HG03066 (cell line): Measurements from ENCODE around the gene TPO.
"Not testable (repeated sequence)": the region's sequence is repeated elsewhere in the genome, so short reads cannot be mapped to it uniquely, and the experiment has no call there.

Source experiments
- ATAC-seq: cut with Tn5 transposase; IDR thresholded peaks from one replicate; pipeline ENCODE4 v1.9.1; 2021; ENCODE audit warnings: low read depth; ENCODE audit not compliant: unreplicated experiment

The TPO gene

DNA sequence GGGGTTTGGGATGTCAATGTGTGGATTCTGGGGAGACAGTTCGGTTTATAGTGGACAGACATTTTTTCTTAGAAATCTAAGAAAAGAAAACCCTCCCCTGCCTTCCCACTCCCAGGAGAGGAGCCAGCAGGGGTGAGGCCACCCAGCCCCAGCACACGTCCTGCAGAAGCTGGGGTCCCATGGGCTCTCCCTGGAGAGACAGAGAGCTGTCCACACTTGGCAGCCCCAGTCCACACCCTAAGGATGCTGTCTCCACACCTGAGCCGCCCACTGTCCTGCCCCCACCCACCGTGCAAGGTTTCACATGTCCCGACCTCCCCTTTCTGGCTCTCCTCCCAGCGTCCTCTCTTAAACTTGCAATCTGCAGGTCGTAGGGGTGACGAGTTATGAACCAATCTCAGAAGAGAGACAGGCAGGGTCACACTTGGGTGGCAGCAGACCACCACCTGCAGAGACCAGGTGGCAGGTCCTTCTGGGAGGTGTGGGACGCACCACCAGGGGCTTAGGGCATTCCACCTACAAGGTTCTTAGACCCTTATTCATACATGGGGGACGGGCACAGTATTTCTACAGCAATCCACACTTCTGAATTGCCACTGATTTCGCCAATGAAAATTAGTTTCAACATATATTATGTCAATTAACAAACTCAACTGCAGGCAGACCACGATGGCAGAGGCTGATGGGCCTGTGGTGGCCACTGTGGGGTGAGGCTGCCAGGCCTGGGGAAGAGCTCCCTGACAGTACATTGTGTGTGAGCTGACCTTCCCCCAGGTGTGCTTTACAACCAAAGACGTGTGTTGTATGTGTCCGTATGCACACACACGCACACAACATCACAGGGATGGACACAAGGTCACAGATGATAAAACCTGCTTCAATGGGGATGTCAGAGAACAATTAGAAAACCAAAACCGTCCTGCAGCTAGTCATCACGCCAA is 158.5 kb downstream of the TPO start:
- ATAC-seq, result no peak

DNA sequence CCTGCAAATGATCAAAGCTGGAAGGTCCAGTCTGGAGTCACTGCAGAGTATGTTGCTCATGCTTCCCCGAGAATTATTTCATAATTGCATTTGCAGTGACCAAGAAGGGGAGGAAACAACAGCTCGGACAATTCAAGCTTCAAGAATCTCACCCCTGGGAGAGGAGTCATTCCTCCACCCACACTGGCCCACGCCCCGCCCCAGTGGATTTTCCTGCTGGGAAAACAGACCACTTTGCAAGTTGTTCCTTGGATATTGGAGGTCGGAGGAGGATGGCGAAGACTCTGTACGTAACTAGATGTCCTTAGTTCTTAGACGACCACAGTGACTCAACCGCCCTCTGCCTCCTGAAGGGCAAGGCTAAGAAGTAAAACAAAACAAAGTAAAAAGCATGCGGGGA is 159.4 kb downstream of the TPO start:
- ATAC-seq, result no peak

DNA sequence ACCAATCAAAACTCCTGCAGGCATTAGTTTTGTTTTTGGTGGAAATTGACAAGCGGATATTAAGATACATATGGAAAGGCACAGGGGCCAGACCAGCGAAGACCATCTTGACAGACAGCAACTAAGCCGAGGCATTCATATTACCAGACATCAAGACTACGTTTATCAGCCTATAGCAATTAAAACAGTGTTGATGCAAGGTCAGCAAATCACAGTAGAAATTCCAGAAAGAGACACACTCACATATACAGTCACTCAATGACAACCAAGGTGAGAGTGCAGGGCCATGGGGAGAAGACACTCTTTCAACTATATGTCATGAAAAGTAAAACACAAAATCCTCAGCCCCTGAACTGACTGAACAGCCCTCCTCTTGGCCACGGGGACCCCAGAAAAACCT is 164.6 kb downstream of the TPO start:
- ATAC-seq, result no peak

DNA sequence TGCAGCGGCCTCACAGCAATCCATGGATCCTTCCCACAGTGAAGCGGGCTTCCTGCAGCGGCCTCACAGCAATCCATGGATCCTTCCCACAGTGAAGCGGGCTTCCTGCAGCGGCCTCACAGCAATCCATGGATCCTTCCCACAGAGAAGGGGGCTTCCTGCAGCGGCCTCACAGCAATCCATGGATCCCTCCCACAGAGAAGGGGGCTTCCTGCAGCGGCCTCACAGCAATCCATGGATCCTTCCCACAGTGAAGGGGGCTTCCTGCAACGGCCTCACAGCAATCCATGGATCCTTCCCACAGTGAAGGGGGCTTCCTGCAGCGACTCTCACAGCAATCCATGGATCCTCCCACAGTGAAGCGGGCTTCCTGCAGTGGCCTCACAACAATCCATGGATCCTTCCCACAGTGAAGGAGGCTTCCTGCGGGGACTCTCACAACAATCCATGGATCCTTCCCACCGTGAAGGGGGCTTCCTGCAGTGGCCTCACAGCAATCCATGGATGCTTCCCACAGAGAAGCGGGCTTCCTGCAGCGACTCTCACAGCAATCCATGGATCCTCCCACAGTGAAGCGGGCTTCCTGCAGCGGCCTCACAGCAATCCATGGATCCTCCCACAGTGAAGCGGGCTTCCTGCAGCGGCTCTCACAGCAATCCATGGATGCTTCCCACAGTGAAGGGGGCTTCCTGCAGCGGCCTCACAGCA is 168.1 kb downstream of the TPO start:
- ATAC-seq, result not testable (repeated sequence)

DNA sequence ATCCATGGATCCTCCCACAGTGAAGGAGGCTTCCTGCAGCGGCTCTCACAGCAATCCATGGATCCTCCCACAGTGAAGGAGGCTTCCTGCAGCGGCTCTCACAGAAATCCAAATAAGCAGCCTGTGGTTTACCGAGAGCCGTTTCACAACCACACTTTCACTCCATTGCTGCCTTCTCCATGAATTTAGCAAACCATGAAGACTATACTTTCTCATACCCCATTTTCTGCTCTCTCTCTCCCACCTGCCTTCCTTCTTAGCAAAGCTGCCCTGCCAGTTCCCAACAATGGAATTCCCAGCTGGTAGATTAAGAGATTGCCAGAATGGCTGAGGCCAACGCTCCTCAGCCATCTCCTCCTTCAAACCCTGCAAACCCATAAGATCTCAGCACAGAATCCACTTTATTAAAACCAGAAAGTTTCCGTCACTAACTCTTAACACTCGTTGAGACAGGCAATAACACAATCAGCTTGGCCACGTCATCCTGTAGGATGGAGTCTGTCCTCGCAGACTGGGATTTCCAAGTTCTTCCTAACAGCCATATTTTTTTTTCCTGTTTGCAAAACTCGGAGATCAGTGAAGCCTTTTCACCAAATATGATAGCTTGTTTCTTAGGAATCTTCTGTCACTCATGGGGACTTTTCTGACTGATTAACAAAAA is 168.8 kb downstream of the TPO start:
- ATAC-seq, result no peak

DNA sequence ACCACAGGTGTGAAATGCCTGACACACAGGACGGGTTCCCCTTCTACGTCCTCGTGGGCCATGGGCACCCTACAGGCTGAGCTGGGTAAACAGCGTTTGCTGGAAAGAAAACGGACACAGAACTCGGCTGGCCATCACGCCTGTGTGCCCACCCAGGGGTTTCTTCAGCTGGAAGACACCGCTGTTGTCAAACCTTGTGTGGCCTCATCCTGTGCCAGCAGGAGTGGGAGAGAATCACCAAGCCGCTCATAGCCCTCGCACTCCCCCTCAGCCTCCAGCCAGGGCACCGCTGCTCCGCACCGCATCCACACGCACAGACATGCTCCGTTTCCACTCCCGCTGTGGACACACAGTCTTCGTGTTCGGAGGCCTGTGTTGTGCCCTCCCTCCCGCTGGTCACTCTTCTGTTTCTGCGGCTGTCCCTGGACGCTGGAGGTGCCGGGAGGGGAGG is 169.7 kb downstream of the TPO start:
- ATAC-seq, result no peak

DNA sequence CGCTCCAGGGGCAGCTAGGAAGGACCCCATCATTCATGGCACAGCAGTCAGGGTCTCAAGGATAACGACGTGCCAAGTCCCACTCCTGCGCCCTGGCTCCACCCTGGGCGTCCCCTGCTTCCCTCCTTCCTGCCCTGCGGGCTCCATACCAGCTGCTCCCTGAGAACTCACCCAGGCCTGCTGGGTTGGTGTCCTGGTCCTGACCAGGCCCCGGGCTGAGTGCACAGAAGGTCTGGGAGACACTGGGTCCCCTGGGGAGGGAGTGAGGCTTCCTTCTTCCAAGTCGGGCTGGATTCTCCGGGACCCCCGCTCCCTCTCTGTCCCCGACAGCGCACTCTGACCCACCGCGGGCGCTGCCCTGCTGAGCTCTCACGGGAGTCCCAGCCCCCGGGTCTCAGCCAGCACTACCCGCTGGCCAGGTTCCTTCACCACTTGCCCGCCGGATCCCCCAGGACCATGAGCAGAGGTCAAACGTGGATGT is 170.8 kb downstream of the TPO start:
- ATAC-seq, result no peak

DNA sequence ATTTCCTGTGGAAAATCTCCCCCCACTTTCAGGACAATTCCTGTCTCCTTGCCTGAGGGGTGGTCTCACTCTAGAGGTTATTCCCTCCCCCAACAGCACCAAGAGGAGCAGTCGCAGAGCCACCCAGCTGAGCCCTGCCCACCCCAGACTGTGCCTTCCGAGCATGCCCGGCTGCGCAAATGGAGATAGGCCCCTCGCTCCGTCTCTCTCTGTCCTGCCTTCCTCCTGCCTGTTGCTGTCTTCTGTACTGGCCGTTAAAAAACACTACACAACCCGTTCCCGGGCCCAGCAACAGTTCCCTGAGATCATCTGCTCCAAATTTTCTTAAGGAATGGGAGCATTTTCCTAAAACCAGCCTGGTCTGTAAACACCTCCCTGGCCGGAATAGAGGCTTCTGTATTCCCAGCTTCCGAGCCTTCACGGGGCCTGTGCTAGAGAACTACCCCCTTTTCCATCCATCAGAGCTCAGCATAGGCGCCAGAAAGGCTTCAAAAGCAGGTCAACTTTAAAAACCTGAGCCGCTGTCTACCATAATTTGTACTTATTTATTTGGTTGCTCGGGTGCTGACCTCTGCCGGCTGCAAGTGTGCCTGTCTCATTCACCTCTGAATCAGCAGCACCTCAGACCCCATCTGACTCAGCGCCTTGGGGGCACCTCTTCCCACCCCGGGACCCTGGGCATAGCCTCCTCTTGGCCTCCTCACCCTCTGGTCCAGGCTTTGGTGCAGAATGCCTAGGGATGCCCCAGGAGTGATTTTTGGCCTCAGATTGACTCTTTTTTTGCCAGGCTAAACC is 171.6 kb downstream of the TPO start:
- ATAC-seq, result no peak

DNA sequence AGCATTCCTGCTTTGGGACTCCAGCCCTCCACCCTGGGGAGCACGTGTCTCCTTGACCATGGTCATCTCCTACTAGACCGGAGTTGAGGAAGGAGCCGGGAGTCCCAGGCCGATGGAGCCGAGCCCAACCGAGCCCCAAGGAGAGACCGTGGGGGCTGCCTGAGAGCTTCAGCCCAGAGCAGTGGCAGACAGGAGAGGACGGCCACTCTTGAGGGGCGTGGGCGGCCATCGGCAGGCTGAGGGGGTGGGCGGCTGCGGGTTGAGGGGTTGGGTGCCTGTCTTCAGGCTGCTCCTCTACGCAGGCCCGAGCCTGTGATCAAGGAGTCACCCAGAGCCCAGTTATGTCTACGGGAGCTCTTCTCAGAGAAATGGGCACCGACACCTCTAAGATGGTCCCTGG is 172.4 kb downstream of the TPO start:
- no peak for ATAC-seq

DNA sequence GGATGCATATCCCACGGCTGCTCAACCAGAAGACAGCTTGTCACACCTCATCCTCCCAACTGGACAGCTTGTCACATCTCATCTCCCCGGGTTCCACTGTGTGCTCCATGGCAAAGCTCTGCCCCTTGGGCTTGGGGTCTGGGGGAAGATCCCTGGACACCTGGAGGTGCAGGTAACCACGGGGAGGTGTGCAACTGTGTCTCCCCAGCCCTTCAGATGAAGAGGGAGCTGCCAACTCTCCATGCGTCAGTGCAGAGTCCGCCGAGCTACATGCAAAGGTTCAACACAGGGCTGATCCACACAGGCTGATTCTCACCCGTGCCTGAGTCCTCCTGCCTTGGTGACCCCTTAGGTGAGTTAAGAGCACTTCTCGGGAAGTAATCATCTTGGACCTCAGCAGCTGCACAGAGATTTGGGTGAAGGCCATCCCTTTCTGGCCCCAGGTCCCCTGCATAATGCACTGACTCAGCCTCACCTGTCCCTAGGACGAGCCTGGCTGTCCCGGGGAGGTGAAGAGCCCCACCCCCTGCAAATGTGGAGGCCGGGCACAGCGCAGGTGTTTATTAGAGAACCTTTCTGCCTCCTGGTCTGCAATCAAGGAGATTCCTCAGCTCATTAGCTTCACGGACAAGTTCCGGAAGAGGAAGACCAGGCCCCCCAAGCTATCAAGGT is 173.1 kb downstream of the TPO start:
- no peak for ATAC-seq

DNA sequence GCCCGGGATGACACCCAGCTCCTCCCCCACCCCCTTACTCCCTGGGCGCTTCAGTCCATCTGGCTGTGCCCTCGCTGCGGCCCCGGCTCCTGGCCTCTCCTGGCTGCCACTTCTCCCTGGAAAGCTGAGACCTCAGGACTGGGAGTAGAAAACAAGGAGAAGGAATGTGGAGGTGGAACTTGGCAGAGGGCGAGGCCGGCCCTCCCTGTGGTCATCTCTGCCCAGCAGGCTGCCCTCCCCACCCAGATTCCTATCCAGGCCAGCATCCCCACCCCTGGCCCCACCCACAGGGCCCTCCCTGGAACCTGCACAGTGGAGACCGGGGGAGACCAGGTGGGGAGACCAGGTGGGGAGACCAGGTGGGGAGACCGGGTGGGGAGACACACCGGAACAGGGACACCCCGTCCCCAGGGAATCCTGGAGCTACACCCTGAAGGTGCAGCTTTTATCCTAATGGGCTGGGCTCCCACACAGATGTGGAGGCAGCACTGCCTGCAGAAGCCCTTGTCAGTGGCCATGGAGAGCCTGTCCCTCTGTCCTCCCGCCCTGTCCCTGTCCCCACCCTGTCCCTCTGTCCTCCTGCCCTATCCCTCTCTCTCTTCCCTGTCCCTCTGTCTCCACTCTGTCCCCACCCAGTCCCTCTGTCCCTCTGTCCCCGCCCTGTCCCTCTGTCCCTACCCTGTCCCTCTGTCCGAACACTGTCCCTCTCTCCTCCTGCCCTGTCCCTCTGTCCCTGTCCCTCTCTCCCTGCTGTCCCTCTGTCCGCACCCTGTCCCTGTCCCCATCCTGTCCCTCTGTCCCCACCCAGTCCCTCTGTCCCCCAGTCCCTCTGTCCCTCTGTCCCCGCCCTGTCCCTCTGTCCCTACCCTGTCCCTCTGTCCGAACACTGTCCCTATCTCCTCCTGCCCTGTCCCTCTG is 173.9 kb downstream of the TPO start:
- no peak for ATAC-seq

DNA sequence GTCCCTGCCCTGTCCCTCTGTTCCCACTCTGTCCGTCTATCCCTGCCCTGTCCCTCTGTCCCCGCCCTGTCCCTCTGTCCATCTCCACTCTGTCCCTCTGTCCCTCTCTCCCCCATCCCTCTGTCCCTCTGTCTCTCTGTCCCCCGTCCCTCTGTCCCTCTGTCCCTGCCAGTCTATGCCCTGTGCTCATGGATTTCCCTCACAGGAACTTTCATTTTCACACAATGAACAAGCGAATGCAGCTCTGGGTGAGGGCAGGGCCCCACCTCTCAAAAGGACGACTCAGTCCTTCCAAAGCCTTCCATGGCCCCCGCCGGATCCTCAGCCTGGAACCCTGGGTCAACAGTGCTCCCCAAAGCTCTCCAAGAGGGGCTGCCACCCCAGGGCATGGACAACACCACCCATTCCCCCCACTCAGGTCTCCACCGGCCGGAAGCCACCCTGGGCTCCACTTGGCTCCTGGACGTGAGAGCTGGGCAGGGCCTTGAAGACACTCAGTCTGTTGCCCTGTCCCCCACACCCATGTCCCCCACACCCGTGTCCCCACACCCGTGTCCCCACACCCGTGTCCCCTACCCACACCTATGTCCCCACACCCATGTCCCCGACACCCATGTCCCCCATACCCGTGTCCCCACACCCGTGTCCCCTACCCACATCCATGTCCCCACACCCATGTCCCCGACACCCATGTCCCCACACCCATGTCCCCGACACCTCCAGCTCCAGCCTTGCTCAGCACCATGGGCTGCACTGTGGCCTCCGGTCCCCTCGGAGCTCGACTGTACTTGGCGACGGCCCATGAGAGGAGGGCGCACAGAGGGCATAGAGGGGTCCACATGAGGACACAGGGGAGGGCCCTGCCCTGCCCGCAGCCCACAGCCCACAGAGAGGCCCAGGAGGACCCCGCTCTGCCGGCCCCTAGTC is 175.1 kb downstream of the TPO start:
- ATAC-seq, result no peak

DNA sequence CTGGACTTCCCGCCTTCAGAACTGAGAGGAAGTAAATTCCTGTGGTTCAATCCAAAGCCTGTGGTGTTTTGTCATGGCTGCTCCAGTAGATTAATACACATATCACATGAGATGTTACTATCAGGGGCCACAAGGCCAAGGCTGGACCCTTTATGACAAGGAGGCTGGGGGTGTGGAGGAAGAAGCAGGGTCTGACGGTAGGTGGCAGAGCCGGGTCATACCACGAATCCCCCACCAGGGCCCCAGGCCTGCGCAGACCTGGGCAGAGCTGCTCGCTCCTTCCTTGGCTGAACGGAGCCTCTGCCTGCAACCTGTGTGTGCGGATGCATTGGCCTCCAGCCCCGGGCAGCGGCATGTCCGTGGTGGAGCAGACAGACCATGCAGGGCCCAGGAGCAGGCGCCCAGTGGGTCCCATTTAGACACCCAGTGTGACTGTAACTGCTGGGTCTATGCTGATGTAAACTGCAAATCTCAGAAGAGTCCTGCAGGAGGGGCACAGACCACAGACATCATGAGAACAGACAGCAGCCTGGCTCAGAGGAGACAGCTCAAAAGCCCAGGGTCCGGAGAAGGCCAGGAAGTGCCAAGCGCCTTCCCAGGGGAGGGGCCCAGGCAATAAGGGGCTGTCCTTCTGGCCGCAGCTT is 175.8 kb downstream of the TPO start:
- no peak for ATAC-seq

DNA sequence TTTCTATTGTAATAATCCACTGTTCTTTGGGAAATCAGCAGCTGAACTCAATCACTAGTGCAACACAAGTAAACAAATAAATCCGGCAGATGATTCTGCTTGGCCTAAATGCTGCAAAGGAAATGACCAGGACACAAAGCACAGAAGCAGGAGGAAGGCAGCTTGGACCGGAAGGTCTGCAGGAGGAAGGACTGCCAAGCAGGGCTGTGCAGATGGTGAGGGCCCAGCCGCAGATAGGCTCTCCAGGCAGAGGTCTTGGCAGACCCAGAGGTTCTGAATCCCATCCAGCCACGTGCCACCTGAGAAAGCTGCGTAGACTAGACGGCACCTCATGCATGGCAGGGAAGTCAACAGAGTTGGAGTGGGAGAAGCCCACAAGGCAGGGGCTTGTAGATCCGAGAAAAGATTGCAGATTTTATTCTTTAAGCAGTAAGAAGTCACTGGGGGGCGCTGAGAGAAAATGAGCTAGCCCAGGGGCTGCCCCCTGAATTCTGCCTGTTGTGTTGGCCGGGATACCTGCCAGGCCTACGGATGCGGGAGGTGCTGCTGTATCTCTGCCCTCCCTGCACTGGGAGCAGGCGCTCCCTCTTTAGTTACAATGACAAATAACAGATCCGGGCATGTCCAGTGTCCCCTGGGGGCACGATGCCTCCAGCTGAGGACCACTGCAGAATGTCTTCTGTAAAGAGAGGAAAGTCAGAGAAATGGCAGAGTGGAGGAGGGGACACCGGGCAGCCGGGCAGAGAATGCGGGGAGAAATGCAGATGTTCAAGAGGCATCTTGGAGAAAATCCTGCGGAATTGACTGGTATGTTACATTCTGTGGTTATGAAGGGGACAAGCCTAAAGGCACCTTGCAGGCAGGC is 177.6 kb downstream of the TPO start:
- ATAC-seq, result no peak

DNA sequence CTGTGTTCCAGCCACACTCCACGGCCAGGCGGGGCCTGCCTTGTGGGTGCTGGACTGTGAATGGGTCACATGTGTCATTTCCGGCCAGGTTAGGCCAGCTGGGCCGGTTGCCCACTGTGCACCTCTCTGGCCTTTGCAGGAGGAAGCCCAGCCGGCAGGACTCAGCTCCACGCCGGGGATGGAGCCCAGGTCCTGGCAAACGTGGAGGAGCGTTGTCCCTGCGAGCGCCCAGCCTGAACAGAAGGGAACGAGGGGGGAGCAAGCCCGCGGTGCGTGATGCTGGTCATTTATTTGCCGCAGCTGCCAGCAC is 178.2 kb downstream of the TPO start:
- ATAC-seq, result no peak
